Measurements from ENCODE around the gene RNU1-2.
"Not testable (repeated sequence)": the region's sequence is repeated elsewhere in the genome, so short reads cannot be mapped to it uniquely, and the experiment has no call there.

The RNU1-2 gene

DNA sequence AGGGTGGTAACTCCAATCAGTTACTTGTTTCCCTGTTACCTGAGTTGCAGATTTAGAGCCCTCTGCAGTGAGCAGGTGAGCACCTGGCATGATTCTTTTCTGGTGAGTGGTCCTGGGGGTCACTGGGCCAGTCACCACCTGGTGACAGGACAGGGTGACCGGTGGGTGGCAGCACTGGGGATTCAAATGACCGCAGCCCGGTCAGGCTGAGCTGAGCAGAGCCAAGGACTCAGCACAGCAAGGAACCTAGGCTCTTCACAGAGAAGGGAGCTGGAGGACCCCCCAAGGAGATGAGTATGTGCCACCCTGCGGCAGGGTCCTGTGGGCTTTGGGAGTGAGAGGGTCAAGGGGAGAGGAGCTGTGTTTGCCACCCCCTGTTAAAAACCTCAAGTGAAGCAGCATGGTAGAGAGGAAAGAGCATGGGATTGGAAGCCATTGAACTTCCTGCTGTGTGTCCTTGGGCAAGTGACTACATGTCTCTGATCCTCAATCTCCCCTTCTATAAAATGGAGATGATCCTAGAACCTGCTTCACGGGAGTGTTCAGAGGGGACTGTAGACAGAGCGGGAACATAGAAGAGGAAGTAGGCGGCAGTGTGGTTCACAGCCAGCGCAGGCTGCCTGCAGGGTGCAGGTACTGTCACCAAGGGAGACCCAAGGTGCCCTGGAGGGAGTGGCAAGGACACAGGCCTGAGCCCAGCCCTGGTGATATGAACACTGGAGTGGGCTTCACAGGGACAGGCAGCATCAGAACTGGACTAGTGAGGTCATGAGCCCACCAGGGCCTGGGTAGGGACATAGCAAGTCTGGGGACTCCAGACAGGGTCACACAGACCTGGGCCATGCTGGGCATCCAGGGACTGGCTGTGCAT, 16.3 kb downstream of the RNU1-2 start:
- DNase-seq: not testable (repeated sequence)

DNA sequence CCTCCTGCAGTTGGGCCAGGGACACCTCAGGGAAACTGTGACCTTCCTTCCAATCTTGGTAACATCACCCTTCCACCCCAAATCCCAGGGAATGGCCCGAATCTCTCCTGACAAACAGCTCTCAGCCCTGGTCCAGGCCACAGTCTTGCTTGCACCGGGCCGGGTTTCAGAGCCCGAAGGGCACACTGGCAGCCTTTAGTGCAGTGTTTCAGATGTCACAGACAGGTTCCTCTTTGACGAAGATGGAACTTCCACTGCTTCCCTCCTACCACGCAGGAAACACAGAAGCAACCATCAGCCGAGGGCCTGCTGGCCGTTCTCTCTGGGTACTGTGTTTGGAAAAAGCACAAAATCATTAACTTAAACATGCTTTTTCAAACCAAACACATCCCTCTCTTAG, 17.0 kb downstream of the RNU1-2 start:
- DNase-seq: not testable (repeated sequence)

DNA sequence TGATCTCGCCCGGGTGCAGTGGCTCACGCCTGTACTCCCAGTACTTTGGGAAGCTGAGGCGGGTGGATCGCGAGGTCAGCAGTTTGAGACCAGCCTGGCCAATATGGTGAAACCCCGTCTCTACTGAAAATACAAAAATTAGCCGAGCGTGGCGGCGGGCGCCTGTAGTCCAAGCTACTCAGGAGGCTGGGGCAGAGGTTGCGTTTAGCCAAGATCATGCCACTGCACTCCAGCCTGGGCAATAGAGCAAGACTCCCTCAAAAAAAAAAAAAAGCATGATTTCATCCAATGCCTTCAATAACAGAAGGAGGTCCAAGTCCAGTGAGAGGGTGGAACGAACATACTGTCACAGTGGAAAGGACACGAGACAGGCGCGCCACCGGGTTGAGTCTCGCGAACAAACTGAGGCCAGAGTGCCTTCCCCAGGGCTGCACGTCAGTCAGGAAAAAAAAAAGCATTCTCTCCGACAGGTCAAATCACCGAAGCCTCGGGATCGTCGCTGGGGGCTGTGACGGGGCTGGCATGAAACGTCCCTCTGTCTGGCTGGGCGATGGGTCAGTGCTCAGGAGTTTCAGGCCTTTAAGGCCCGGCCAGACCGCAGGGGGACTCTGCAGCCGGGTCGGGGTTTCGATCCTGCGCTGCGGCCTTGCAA, 17.5 kb downstream of the RNU1-2 start:
- no peak for DNase-seq

DNA sequence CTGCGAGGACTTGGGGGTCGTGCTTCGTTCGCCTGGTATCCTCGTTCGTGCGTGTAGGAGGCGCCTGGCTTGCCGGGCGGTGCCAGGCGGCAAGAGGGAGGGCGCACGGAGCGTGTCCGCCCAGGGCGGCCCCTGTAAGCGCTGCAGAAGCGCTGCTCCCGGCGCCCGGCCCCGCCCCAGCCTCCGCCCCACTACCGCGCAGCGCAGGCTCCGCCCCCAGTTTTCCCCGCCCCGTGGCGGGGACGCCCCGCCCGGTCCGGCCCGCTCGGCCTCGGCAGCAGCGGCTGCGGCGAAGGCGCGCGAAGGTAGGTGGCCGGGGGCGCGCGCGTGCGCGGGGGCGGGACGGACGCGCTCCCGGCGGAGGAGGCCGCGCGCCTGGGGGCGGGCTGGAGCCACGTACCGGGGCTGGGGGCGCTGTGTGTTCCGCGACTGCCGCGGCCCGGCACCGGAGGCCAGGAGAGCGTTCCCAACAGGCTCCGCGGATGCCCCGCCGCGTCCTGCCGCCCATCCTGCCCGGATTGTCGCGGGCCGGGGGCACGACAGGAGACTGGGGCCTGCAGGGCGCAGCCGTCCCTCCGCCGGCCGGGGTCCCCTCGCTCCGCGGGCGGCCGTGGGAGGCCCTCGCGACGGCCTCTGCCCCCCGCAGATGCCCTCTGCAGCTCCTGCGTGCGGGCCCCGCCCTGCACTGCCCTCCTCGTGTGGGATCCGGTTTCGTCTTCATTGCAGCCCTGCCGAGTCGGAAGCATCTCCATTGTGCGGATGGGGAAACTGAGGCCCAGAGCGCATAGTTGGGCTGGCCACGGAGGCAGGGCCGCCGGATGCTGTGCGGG, 18.3 kb downstream of the RNU1-2 start:
- peak; percentile 100 for DNase-seq

DNA sequence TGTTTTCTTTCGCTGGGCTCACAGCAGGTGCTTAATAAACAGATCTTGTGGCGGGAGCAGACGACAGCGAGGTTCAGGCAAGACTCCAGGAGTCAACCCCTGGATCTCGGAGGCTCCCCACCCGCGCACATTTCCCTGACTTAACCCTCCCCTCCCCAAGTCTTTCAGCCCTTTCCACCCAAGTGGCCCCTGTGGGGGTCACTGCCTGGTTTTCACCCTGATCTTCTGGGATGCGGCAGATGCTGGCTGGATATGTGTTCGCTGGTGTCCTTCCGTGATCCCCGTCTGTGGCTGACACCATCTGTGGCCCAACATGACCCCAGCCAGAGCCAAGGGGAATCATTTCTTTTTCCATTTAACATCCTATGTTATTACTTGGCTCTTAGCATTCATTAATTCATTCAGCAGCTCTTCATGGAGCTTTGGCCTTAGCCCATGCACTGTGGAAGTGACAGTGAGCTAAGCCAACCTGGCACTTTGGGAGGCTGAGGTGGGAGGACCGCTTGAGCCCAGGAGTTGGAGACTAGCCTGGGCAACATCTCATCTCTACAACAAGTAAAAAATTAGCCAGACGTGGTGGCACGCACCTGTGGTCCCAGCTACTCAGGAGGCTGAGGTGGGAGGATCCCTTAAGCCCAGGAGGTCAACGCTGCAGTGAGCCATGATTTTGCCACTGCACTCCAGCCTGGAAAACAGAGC, 19.3 kb downstream of the RNU1-2 start:
- DNase-seq: not testable (repeated sequence)

DNA sequence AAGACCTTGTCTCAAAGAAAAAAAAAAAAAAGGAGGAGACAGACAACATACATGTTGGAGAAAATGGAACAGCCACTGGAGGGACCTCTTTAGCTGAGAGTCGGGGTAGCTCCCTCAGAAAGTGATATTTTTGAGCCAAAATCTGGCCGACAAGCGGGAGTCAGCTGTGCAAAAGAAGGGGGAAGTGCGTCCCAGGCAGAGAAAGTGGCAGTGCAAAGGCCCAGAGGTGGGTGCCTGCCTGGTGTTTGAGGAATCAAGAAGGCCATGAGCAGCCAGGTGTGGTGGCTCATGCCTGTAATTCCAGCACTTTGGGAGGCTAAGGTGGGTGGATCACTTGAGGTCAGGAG, 19.8 kb downstream of the RNU1-2 start:
- DNase-seq: no peak

DNA sequence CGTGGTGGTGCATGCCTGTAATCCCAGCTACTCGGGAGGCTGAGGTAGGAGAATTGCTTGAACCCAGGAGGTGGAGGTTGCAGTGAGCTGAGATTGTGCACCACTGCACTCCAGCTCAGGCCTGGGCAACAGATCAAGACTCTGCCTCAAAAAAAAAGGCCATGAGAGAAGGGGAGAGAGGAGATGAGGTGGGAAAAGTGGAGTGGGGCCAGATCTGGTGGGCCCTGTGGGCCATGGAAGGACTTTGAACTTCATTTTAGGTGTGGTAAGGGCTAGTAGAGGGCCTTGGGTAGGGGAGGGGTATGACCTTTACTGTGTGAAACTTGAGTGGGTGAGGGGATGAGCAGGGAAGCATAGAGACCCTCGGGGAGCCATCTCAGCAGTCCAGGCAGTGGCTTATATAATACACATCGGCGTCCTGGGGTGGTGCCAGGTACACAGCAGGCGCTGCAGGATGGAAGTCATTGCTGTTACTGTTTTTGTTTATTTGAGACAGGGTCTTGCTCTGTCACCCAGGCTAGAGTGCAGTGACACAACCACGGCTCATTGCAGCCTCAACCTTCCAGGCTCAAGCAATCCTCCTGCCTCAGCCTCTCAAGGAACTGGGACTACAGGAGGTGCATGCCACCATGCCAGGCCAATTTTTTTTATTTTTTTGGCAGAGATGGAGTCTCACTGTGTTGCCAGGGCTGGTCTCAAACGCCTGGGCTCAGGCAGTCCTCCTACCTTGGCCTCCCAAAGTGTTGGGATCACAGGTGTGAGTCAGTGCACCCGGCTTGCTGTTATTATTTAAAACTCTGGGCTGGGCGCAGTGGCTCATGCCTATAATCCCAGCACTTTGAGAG, 20.5 kb downstream of the RNU1-2 start:
- DNase-seq: not testable (repeated sequence)

DNA sequence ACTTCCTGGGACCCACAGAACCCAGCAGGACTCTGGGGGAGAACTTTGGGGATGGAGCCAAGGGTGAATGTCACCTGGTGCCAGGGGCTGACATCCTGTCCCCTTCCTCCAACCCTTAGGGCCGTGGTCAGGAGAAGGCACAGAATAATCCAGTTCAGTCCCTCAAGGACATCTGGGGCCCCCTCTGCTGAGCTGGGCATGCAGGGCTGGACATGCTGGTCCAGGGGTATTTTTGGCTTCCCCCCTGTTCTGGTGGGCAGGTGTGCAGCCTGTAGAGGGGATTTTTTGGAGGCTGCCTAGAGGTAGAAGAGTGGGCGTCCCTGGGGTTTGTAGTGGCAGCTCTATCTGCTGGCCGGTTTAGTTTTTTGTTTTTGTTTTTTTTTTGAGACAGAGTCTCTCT, 22.6 kb downstream of the RNU1-2 start:
- DNase-seq: no peak

DNA sequence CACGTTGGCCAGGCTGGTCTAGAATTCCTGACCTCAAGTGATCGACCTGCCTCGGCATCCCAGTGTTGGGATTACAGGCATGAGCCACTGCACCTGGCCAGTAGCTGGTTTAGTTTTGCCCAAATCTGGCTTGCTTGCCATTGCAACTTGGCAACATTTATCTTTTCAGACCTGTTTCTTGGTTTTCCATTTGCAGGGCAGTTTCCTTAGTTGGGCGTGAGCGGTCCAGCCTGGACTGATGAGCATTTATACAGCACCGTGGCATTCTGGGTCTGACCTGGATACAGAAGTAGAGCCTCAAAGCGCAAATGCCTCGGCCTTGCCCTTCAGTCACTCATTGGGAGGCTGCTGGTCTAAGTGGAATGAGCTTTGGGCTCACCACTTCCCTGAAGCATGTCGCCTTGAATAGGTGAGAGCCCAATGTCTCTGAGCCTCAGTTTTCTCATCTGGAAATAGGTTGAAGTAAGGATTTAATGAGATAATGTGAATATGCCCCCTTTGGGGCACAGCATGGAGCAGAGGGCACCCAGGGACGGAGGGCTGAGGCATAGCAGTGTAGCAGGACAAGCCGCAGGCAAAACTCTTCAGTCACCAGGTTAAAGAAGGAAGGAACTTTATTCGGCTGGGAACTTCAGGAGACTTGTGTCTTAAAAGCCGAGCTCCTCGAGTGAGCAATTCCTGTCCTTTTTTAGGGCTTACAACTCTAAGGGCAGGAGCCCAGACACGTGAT, 23.3 kb downstream of the RNU1-2 start:
- not testable (repeated sequence) for DNase-seq

DNA sequence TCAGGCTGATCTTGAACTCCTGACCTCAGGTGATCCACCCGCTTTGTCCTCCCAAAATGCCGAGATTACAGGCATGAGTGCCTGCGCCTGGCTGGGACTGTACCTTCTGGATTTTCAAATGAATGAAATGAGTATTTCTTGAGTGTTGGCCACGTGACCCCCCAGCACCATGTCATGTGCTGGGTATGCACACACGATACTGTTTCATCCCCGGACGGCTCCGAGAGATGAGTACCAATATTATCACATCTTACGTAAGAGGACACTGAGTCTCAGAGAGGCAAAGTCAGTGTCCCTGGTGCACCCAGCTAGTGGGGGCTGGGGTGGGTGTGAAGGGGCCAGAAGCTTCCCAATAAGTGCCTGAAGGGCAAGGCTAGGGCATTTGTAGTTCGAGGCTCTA, 25.2 kb downstream of the RNU1-2 start:
- DNase-seq: no peak

DNA sequence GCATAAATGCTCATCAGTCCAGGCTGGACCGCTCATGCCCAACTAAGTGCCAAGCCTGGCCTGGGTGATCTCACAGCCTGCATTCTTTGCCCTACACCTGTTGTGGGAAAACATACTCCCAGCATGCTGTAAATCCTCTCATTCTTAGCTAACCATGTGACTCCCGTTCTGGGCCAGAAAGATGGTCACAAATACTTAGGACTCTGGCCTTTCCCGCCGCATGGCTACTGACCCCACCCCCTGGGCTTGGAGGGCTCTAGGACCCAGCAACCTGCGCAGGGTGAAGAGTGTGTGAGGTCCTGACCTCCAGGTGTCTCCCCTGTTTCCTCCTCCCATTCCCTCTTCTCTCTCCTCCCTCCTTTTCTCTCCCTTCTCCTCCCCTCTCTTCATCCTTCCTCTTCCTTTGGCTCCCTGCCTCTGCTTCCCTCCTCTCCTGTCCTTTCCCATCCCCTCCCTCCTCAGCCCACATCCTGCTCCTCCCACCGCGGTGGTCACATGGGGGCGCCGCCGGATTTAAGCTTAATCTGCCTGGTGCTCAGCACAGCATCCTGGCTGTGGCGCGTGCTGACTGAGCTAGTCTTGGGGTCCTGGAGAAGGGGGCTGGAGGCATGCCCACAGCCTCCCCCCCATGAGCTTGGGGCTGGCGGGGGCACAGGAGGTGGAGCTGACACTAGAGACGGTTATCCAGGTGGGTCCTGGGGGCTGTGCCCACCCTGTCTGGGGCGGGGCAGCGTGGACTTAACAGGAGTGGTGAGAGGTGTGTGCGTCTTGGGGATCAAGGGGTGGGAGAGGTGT, 25.8 kb downstream of the RNU1-2 start, which contains the start of gene CROCC:
TSS of gene CROCC (plus strand) at position 541 of the 795 bp plus-strand sequence. CDS start at position 629, 88 bp downstream.
- peak; percentile 66 for DNase-seq

DNA sequence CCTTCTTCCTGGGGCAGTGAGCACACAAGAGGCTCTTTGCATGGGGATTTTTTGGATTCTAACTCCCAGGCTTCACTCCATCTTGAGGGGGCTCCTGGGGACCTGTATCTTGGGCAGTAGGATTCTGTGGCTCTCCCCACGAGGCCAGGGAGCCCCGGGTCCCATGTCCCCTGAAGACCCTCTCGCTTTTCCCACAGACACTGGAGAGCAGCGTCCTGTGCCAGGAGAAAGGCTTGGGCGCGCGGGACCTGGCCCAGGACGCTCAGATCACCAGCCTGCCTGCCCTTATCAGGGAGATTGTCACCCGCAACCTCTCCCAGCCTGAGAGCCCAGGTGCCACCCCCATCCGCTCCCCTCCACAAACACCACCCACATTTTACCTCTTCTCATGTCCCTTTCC, 26.7 kb downstream of the RNU1-2 start:
- no peak for DNase-seq

DNA sequence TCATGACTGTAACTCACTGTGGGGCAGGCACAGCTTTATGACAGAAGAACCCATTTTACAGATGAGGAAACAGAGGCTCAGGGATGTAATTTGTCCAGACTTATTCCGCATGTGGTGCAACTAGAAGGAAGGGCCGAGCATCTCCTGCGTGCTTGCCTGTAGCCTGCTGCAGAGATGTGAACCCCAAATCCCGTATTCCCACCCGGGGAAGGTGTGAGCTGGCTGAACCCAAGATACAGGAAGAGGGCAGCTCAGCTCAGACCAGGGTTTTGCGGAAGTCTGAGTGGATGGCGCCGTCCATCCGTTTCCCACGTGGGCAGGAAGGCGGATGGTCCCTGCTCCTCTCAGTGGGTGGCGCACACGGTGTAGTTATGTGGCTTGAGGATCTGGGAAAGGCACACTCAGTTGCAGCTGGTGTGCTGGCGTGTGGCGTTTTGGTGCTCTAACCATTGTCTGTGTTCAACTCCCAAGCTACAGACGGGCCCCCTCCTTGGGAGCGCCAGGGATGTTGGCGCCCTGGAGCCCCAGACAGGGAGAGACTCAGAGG, 27.2 kb downstream of the RNU1-2 start:
- no peak for DNase-seq

DNA sequence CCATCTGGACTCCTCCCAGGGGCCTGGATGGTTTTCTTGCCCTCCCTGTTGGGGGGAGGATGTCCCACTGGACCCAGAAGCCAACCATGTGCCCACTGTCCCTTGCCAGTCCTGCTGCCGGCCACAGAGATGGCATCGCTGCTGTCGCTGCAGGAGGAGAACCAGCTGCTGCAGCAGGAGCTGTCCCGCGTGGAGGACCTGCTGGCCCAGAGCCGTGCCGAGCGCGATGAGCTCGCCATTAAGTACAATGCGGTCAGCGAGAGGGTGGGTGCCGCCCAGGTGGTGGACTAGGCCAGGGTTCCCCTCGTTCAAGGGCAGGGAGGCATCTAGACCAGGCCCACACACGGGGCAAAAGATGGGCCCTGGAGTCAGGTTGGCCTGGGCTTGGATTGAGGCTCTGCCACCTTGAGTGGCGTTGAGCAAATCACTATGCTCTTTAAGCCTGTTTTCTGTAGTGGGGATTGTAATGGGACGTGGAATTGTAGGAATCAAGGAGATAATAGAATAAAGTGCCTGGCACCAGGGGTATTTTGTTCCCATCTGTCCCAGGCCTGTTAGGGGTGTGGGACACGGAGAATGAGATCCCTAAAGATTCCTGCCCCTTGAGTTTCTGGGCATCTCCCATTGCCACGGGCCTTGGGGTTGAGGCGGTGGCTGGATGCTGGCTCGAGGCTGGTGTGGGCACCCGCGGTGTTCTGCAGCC, 28.6 kb downstream of the RNU1-2 start:
- DNase-seq: no peak

DNA sequence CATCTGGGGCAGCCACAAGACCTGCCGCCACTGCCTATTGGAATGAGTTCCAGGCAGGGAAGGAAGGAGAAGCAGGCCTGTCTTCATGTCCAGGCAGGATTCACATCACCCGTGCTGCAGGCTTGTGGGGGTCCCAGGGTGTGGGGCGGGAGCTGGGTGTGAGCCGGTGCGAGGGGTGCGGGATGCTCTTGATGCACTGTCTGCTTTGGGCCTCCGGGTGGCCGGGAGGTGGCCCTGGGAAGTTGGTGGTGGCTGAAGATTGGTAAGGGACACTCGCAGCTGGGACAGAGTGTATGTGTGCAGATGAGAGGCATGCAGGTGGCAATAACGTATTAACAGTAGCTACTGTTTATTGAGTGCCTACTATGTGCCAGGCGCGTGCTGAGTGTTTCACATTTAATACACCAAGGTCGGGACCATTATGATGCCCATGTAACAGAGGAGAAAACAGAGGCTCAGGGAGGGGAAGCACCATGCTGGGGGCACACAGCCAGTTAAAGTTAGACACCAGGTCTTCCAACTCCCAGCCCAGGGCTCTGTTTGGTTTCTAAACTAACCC, 29.2 kb downstream of the RNU1-2 start:
- no peak for DNase-seq

DNA sequence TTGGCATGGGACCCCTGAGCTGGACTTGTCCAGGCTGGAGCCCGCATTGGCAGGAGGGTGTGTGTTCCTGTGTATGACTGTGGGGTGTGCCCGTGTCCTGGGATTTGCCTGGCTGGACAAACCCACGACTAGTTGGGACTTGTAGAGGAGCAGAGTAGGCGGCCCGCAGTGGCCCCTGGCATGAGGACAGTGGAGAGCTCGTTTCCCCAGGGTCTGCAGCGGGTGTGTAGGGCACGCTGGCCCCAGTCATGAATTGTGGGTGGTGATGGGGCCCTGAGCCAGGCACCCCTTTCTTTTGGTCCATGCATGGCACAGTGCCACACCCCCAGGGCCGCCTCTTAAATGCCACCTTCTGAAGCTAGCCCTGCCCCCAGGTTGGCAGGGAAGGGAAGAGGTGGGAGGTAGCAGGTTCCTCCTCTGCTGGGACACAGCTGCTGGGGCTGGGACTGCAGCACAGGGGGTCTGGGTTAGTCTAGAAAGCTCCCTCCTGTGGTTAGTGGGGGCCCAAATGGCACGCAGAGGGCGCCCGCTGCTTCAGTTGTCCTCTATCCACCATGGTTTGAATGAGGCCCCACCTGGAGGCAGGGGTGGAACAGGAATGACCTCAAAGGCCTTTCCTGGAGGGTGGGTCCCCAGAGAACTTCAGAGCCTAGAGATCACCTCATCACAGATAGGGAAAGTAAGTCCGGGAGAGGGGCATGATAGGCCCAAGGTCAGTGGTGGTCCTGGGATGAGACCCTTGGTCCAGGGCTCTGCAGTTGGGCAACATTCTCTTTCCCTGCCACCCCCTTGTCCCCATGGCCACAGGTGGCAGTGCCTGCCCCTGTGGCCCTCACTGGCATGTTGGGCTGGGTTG, 30.1 kb downstream of the RNU1-2 start:
- no peak for DNase-seq

DNA sequence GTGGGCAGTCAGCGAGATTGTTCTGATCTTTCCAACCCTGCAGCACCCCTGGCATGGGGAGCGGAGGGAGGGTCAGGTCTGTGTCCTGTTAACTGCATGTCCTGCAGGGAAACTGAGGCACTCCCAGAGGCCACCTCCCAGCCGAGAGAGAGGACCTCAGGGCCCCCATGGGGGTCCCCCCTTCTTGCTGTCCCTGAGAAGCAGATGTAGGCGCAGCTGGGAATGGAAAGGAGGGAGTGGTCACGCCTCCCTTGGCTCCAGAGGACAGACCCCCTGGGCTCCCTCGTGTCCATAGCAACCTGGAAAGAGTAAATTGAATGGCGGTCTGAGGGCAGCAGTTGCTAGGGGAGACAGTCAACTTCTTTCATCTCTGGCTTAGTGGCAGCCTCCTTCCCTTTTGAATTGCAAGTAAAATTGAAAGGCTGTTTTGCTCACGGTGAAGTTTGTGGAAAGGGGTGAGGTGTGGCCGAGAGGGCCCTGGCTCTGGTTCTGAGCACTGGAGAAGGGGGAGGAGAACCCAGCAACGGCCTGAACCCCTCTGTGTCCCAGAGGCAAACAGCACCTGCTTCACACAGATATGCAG, 30.8 kb downstream of the RNU1-2 start:
- DNase-seq: no peak

DNA sequence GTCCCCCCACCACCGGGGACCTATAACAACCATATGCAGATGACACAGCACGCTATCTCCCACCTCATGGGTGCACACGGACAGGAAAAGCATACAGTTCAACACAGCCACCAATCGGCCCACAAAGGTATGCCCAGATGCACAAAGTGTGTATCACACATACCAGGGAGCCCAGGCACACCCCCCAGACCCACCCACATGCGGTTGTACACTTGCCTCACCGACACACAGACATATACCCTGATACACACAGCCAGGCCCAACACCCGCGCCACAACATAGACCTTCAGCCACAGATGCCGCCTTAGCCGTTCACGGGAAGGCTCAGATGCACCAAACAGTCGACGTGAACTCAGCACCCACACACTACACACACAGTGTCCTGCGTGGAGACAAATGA, 31.5 kb downstream of the RNU1-2 start:
- DNase-seq: no peak

Data from CD4-positive, alpha-beta T cell treated with Interleukin-17A for 4 hours (primary cell).